K562 (cell line): ENCODE results near the gene GPR25. TPM values are rescaled to one million over a fixed set of nuclear protein-coding genes. Genes with fewer than 3 reads are reported as not detected.

Experiments used
- ATAC-seq: fragments of 200-7000 bp; cut with Tn5 transposase; 3 replicates; pipeline ENCODE4 v1.9.1; 2020; ENCODE audit warnings: moderate library complexity
- BruUV-seq: library from RNA; stranded (reverse); fragments of 400-500 nt; replicated peaks from 2 replicates; lab custom pipeline; 2021; lab: Mats Ljungman, UMichigan
- CTCF ChIA-PET: fragments of 300-600 bp; formaldehyde crosslinking; extraction: SDS; loops from one replicate; lab custom pipeline; 2021; ENCODE audit warnings: low intra/inter-chr PET ratio; lab: Yijun Ruan, JAX
- POLR2A ChIA-PET: fragments of 300-600, 350-650 bp; sonication (Branson Sonifier 250); formaldehyde crosslinking; extraction: SDS; loops from one replicate; lab custom pipeline; 2021; ENCODE audit warnings: antibody characterized with exemption, inconsistent platforms; lab: Yijun Ruan, JAX
- DNase-seq, 4 experiments: peaks; one replicate each; pipeline versions ENCODE4 v3.0.0 to v3.0.0-alpha.2; 2011 to 2018; ENCODE audit warnings: low spot score in 3 of 4, mixed read lengths in 3 of 4; ENCODE audit errors: extremely low read depth in 1 of 4
- FAIRE-seq: peaks from 2 replicates; lab custom pipeline; 2011; peaks lifted over from hg19 to GRCh38; lab: Jason Lieb, UNC
- H2AFZ ChIP-seq: 2 replicates; pipeline ENCODE4 v1.6.0; 2011; ENCODE audit warnings: low read depth, low read length, control low read depth, inconsistent platforms
- H3K27ac ChIP-seq: fragments of 200-600 bp; 3 replicates; pipeline ENCODE4 v1.8.0; 2011; ENCODE audit warnings: low read depth, mild to moderate bottlenecking, control low read depth, inconsistent platforms, low read length, moderate library complexity, mixed read lengths; ENCODE audit errors: extremely low read depth
- H3K27me3 ChIP-seq, 2 experiments: fragments of 300-600 bp in 1 of 2; 2 replicates in 1 of 2; 3 replicates in 1 of 2; pipeline versions ENCODE4 v1.6.0 to v1.8.0; 2011; ENCODE audit warnings: inconsistent platforms in 2 of 2, low read length in 2 of 2, mild to moderate bottlenecking in 1 of 2, mixed read lengths in 1 of 2, moderate library complexity in 1 of 2; ENCODE audit not compliant: control insufficient read depth in 2 of 2, insufficient read depth in 2 of 2
- H3K36me3 ChIP-seq: fragments of 300-600 bp; 3 replicates; pipeline ENCODE4 v1.8.0; 2011; ENCODE audit warnings: mild to moderate bottlenecking, low read length, inconsistent platforms; ENCODE audit not compliant: control insufficient read depth, insufficient read depth
- H3K4me1 ChIP-seq, 2 experiments: fragments of 200-600 bp in 1 of 2; replicated peaks in 1 of 2; 2 replicates in 1 of 2; 3 replicates in 1 of 2; pipeline versions ENCODE4 v1.5.1 to v1.8.0; 2011; ENCODE audit warnings: inconsistent platforms in 2 of 2, low read length in 2 of 2, mild to moderate bottlenecking in 1 of 2, mixed read lengths in 1 of 2, moderate library complexity in 1 of 2; ENCODE audit not compliant: control insufficient read depth in 2 of 2, insufficient read depth in 2 of 2
- H3K4me2 ChIP-seq: 2 replicates; pipeline ENCODE4 v1.6.1; 2011; ENCODE audit warnings: low read length, control low read depth, inconsistent platforms, mixed read lengths; ENCODE audit not compliant: insufficient read depth
- H3K4me3 ChIP-seq: fragments of 200-600 bp; sonication (generic), shearing (Covaris generic); 2 replicates; pipeline ENCODE4 v1.5.1; 2016; ENCODE audit warnings: control low read depth, inconsistent platforms
- H3K79me2 ChIP-seq: fragments of 200-600 bp; 3 replicates; pipeline ENCODE4 v1.8.0; 2011; ENCODE audit warnings: low read length, inconsistent platforms; ENCODE audit not compliant: control insufficient read depth, insufficient read depth
- H3K9ac ChIP-seq, 2 experiments: 2 replicates each; pipeline versions ENCODE4 v1.6.0 to v1.6.1; 2011; ENCODE audit warnings: low read depth in 2 of 2, low read length in 2 of 2, control low read depth in 1 of 2, inconsistent platforms in 1 of 2, mild to moderate bottlenecking in 1 of 2, mixed read lengths in 1 of 2; ENCODE audit not compliant: insufficient read depth in 1 of 2
- H3K9me1 ChIP-seq: one replicate; pipeline ENCODE4 v1.6.0; 2011; ENCODE audit warnings: inconsistent platforms, mild to moderate bottlenecking, low read length, moderate library complexity; ENCODE audit not compliant: control insufficient read depth, insufficient read depth
- H3K9me3 ChIP-seq: replicated peaks from 2 replicates; pipeline ENCODE4 v1.5.1; 2011; ENCODE audit warnings: low read depth, low read length, inconsistent platforms; ENCODE audit not compliant: control insufficient read depth, insufficient read depth
- H4K20me1 ChIP-seq: replicated peaks from 2 replicates; pipeline ENCODE4 v1.6.1; 2011; ENCODE audit warnings: low read length, inconsistent platforms, mixed read lengths; ENCODE audit not compliant: control insufficient read depth, insufficient read depth
- C11orf30 ChIP-seq: fragments of 450-650 bp; IDR thresholded peaks from 2 replicates; pipeline ENCODE4 v1.6.1; 2016; ENCODE audit warnings: low read depth, mild to moderate bottlenecking
- ETV6 ChIP-seq, 3 experiments: fragments of 150-350 bp in 1 of 3; sonication (generic) in 1 of 3; formaldehyde crosslinking in 1 of 3; IDR thresholded peaks; 2 replicates each; pipeline versions ENCODE4 v1.6.1 to v1.8.0; 2014 to 2022; ENCODE audit warnings: borderline replicate concordance in 2 of 3, low read depth in 2 of 3, antibody characterized with exemption in 1 of 3, low read length in 1 of 3, mild to moderate bottlenecking in 1 of 3, missing genetic modification reagents in 1 of 3
- PCBP2 ChIP-seq: fragments of 200-400 bp; formaldehyde crosslinking; IDR thresholded peaks from 2 replicates; pipeline ENCODE4 v1.6.1; 2018; ENCODE audit warnings: low read length, low read depth, mild to moderate bottlenecking, moderate library complexity; ENCODE audit not compliant: poor library complexity, severe bottlenecking
- SIRT6 ChIP-seq: IDR thresholded peaks from one replicate; pipeline ENCODE4 v1.6.1; 2012; ENCODE audit warnings: low read depth, mild to moderate bottlenecking, control low read depth, inconsistent platforms, low read length, moderate library complexity
- U2AF1 ChIP-seq: fragments of 200-400 bp; formaldehyde crosslinking; optimal IDR thresholded peaks from 2 replicates; pipeline ENCODE3; 2017; ENCODE audit warnings: mild to moderate bottlenecking, low read depth, low read length, moderate library complexity
- YY1 ChIP-seq, 3 experiments: IDR thresholded peaks; 2 replicates each; pipeline ENCODE4 v1.6.1; 2011; ENCODE audit warnings: low read length in 2 of 3, mild to moderate bottlenecking in 2 of 3, moderate library complexity in 2 of 3, borderline replicate concordance in 1 of 3, control low read depth in 1 of 3, low read depth in 1 of 3; ENCODE audit not compliant: insufficient read depth in 3 of 3, insufficient replicate concordance in 2 of 3, control insufficient read depth in 1 of 3, insufficient read length in 1 of 3; ENCODE audit errors: extremely low read depth in 1 of 3
- ZBTB2 ChIP-seq: fragments of 450-650 bp; IDR thresholded peaks from 2 replicates; pipeline ENCODE4 v1.6.1; 2016; ENCODE audit warnings: antibody characterized with exemption
- ZNF444 ChIP-seq: fragments of 250-450 bp; sonication (Bioruptor Pico); IDR thresholded peaks from 2 replicates; pipeline ENCODE4 v1.4.0; 2020; ENCODE audit warnings: mild to moderate bottlenecking, moderate library complexity
- WGBS: fragments of 100-300 bp; shearing (Covaris generic); methylation state at CpG from one replicate; pipeline ENCODE4 v1.1.6; 2016; ENCODE audit warnings: low coverage, mixed read lengths; ENCODE audit not compliant: insufficient coverage; ENCODE audit errors: missing lambda C conversion rate; 5-methylcytosine and 5-hydroxymethylcytosine counted together
- in situ Hi-C: fragments of 300-500 bp; cut with MboI; formaldehyde crosslinking; loops from 4 replicates; pipeline ENCODE4 v1.15.0; 2018; ENCODE audit warnings: inconsistent platforms, mixed read lengths
- intact Hi-C: fragments of 100-400 bp; cut with micrococcal nuclease; formaldehyde crosslinking; loops from 2 replicates; pipeline ENCODE4 v1.14.2; 2022
- polyA plus RNA-seq, 8 experiments: library from polyadenylated mRNA; depleted of rRNA in 4 of 8; stranded (reverse) in 5 of 8; unstranded in 3 of 8; fragments of >200 nt; fragmentation: Nextera tagmentation in 2 of 8; fragmentation: Illumina TruSeq in 1 of 8; extraction: Ambion mirVana in 2 of 8; extraction: Trizol in 1 of 8; gene quantifications; 2 replicates each; pipeline versions ENCODE4 v1.2.1 to v1.2.3, GENCODE V29; 2011 to 2014; ENCODE audit warnings: inconsistent platforms in 1 of 8, missing spikeins in 1 of 8
- total RNA-seq, 7 experiments: library from RNA; depleted of rRNA in 6 of 7; stranded (reverse); fragments of >200 nt in 6 of 7; fragmentation: Illumina TruSeq in 2 of 7; extraction: Trizol in 2 of 7; gene quantifications; 2 replicates each; pipeline versions ENCODE4 v1.2.1 to v1.2.3, GENCODE V29; 2011 to 2021; ENCODE audit warnings: low replicate concordance in 1 of 7
- TF ChIP-seq, protein P1 (sequence below): fragments of 450-650 bp; IDR thresholded peaks from 2 replicates; pipeline ENCODE4 v1.6.1; 2016; ENCODE audit warnings: low read depth, mild to moderate bottlenecking, moderate library complexity
- TF ChIP-seq, protein P2 (sequence below), 2 experiments: IDR thresholded peaks; 2 replicates each; pipeline ENCODE4 v1.6.1; 2011; ENCODE audit warnings: borderline replicate concordance in 1 of 2, control low read depth in 1 of 2, low read depth in 1 of 2, low read length in 1 of 2, mild to moderate bottlenecking in 1 of 2, mixed read lengths in 1 of 2, moderate library complexity in 1 of 2; ENCODE audit not compliant: insufficient read depth in 1 of 2, insufficient read length in 1 of 2, poor library complexity in 1 of 2, severe bottlenecking in 1 of 2; ENCODE audit errors: extremely low read depth in 1 of 2
- TF ChIP-seq, protein P3 (sequence below): fragments of 450-650 bp; formaldehyde crosslinking; IDR thresholded peaks from 2 replicates; pipeline ENCODE4 v1.4.0; 2020; ENCODE audit warnings: mild to moderate bottlenecking
- TF ChIP-seq, protein P4 (sequence below), 2 experiments: fragments of 250-450 bp in 1 of 2; fragments of 450-650 bp in 1 of 2; sonication (Bioruptor Pico) in 1 of 2; IDR thresholded peaks; 2 replicates each; pipeline versions ENCODE4 v1.6.1 to v1.8.0; 2016 to 2021; ENCODE audit warnings: mild to moderate bottlenecking in 2 of 2, moderate library complexity in 2 of 2, missing compliant biosample characterization in 1 of 2, missing genetic modification characterization in 1 of 2

GPR25 gene
- total and polyA plus RNA-seq, 9 of the 15 experiments (the other 6 are each of a cell fraction or from before 2014, with no cell fraction given), result not detected

DNA sequence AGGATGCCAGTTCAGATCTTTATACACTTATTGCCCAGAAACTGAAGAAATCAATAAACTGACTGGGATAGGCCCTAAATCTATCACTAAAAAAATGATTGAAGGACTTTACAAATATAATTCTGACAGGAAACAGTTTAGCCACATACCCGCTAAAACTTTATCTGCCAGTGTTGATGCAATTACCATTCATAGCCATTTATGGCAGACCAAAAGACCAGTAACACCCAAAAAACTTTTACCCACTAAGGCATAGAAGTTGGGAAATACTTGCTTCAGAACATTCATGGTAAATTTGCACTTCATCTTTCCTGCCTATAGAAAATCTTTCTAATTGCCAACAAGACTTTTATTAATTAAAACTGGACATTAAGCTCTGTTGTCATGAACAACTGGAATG lies 15.0 kb upstream of the GPR25 start:
- no peaks in the 10 kb centered on the region for H3K27me3 ChIP-seq
- TF ChIP-seq C11orf30, result no peak
- TF ChIP-seq PCBP2, result no peak
- TF ChIP-seq U2AF1, result no peak
- no peak for TF ChIP-seq ZBTB2
- TF ChIP-seq, protein P1, sequence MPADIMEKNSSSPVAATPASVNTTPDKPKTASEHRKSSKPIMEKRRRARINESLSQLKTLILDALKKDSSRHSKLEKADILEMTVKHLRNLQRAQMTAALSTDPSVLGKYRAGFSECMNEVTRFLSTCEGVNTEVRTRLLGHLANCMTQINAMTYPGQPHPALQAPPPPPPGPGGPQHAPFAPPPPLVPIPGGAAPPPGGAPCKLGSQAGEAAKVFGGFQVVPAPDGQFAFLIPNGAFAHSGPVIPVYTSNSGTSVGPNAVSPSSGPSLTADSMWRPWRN, result no peak
- TF ChIP-seq, protein P2, sequence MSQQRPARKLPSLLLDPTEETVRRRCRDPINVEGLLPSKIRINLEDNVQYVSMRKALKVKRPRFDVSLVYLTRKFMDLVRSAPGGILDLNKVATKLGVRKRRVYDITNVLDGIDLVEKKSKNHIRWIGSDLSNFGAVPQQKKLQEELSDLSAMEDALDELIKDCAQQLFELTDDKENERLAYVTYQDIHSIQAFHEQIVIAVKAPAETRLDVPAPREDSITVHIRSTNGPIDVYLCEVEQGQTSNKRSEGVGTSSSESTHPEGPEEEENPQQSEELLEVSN (IDR thresholded peaks at IDR 0.05; ENCODE audit: borderline replicate concordance in 1 of 2, extremely low read depth in 1 of 2, insufficient read depth in 1 of 2, insufficient read length in 1 of 2, low read depth in 1 of 2, low read length in 1 of 2, poor library complexity in 1 of 2, severe bottlenecking in 1 of 2), result no peak
- TF ChIP-seq YY1 (IDR thresholded peaks at IDR 0.05; ENCODE audit: borderline replicate concordance in 1 of 3, control insufficient read depth in 1 of 3, extremely low read depth in 1 of 3, insufficient read depth in 3 of 3, insufficient read length in 1 of 3, insufficient replicate concordance in 2 of 3, low read depth in 1 of 3, low read length in 2 of 3), result no peak
- TF ChIP-seq SIRT6, result no peak
- TF ChIP-seq ETV6 (IDR thresholded peaks at IDR 0.05; ENCODE audit: borderline replicate concordance in 1 of 2, low read depth in 2 of 2, low read length in 1 of 2), result no peak
- TF ChIP-seq ETV6 (CRISPR knock-in tag; IDR thresholded peaks at IDR 0.05; ENCODE audit: borderline replicate concordance), result no peak
- TF ChIP-seq, protein P3, sequence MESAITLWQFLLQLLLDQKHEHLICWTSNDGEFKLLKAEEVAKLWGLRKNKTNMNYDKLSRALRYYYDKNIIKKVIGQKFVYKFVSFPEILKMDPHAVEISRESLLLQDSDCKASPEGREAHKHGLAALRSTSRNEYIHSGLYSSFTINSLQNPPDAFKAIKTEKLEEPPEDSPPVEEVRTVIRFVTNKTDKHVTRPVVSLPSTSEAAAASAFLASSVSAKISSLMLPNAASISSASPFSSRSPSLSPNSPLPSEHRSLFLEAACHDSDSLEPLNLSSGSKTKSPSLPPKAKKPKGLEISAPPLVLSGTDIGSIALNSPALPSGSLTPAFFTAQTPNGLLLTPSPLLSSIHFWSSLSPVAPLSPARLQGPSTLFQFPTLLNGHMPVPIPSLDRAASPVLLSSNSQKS (CRISPR knock-in tag), result no peak
- TF ChIP-seq, protein P4, sequence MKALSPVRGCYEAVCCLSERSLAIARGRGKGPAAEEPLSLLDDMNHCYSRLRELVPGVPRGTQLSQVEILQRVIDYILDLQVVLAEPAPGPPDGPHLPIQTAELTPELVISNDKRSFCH (CRISPR knock-in tag; IDR thresholded peaks at IDR 0.05), result no peak
- TF ChIP-seq, protein P4 (tag; IDR thresholded peaks at IDR 0.05), result no peak
- no peak for TF ChIP-seq ZNF444 (CRISPR knock-in tag)
- no peaks in the 10 kb centered on the region for H3K79me2 ChIP-seq
- no peak for DNase-seq
- H3K9ac ChIP-seq, result no peak overlapping the region
- H3K4me1 ChIP-seq, result no peaks in the 10 kb centered on the region
- no peak for ATAC-seq
- FAIRE-seq, result no peak
- no peaks in the 10 kb centered on the region for H3K36me3 ChIP-seq
- BruUV-seq, result no TSS peak
- no peaks in the 10 kb centered on the region for H3K9me3 ChIP-seq
- no peak overlapping the region for H2AFZ ChIP-seq
- in situ Hi-C loops, result no loop called here
- CTCF ChIA-PET, result no interaction called here
- H3K4me2 ChIP-seq, result no peak overlapping the region
- H4K20me1 ChIP-seq, result no peaks in the 10 kb centered on the region
- H3K4me3 ChIP-seq, result no peak overlapping the region
- POLR2A ChIA-PET, result no interaction called here
- WGBS, result 74% methylated on average over 1 of the region's 1 CpG
- H3K27ac ChIP-seq, result no peak overlapping the region
- H3K9me1 ChIP-seq, result no peaks in the 10 kb centered on the region
- intact Hi-C loops, result no loop called here
